ENCODE data around the gene AGBL1.

AGBL1 gene

GRCh38 chr15:86255247-86255646 is 175.6 kb downstream of the AGBL1 start:
- no peak for DNase-seq (ENCODE audit: low read depth)
- no peak overlapping the region for H3K4me3 ChIP-seq (ENCODE audit: low read depth, low read length)
- no peak for TF ChIP-seq CTCF (IDR thresholded peaks at IDR 0.05; ENCODE audit: insufficient read depth, low read depth, low read length, missing control alignments)

- no peak for TF ChIP-seq CTCF (IDR thresholded peaks at IDR 0.05; ENCODE audit: insufficient read depth, low read depth, low read length, missing control alignments)
- no peak for DNase-seq (ENCODE audit: low read depth)
- no peak overlapping the region for H3K4me3 ChIP-seq (ENCODE audit: low read depth, low read length)
Observed at GRCh38 chr15:86256628-86257027, 177.0 kb downstream of the AGBL1 start.

GRCh38 chr15:86259589-86259988 is 179.9 kb downstream of the AGBL1 start:
- no peak for DNase-seq (ENCODE audit: low read depth)
- H3K4me3 ChIP-seq (ENCODE audit: low read depth, low read length) = no peak overlapping the region
- no peak for TF ChIP-seq CTCF (IDR thresholded peaks at IDR 0.05; ENCODE audit: insufficient read depth, low read depth, low read length, missing control alignments)

GRCh38 chr15:86263230-86263629 is 183.6 kb downstream of the AGBL1 start:
- no peak for DNase-seq (ENCODE audit: low read depth)
- no peak for TF ChIP-seq CTCF (IDR thresholded peaks at IDR 0.05; ENCODE audit: insufficient read depth, low read depth, low read length, missing control alignments)
- no peak overlapping the region for H3K4me3 ChIP-seq (ENCODE audit: low read depth, low read length)

GRCh38 chr15:86266896-86267484 is 187.3 kb downstream of the AGBL1 start:
- H3K4me3 ChIP-seq (ENCODE audit: low read depth, low read length) = no peak overlapping the region

GRCh38 chr15:86267892-86268291 is 188.2 kb downstream of the AGBL1 start:
- TF ChIP-seq CTCF (IDR thresholded peaks at IDR 0.05; ENCODE audit: insufficient read depth, low read depth, low read length, missing control alignments) = no peak
- no peak for DNase-seq (ENCODE audit: low read depth)

More at GRCh38 chr15:86266896-86267484, 187.3 kb downstream of the AGBL1 start:
- no peak for DNase-seq (ENCODE audit: low read depth)
- TF ChIP-seq CTCF (IDR thresholded peaks at IDR 0.05; ENCODE audit: insufficient read depth, low read depth, low read length, missing control alignments) = no peak

GRCh38 chr15:86268558-86268957 is 188.9 kb downstream of the AGBL1 start:
- H3K4me3 ChIP-seq (ENCODE audit: low read depth, low read length) = no peak overlapping the region
- TF ChIP-seq CTCF (IDR thresholded peaks at IDR 0.05; ENCODE audit: insufficient read depth, low read depth, low read length, missing control alignments) = no peak
- DNase-seq (ENCODE audit: low read depth) = no peak

More at GRCh38 chr15:86267892-86268291, 188.2 kb downstream of the AGBL1 start:
- no peak overlapping the region for H3K4me3 ChIP-seq (ENCODE audit: low read depth, low read length)
